Measurements from ENCODE around the gene GJD2. TPM values are rescaled to one million over a fixed set of nuclear protein-coding genes. Genes with fewer than 3 reads are reported as not detected.

The GJD2 gene
- polyA plus RNA-seq, 3 donors, result not detected

DNA sequence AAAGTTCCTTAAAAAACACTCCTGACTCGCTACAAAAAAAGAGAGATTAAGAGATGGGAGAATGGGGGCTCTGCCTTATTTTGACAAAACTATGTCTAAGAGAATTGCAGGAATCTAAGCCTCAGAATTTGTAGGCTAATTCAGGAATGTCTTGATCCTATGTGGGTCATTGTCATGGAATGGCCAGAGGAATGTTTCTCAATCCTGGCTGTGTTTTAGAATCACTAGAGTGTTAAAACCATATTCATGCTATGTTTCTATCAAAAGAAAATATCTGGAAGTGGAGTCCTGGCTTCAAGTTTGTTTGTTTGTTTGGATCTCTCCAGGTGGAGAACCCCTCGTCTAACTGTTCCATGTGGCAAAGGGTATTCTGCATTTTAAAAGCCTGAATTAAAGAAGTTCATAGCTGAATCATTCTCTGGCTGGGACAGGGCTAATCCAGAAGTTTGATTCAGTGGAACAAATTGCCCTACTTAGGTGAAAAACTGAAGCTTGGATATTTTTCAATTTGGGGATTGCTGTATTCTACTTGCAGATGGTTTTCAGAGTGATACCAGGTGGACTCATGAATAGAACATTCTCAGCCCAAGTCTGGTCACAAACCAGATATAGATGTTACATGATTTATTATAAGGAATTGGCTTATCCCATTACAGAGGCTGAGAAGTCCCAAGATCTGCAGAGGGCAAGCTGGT is 28.2 kb downstream of the GJD2 start:
- DNase-seq (ENCODE audit: low read depth in 3 of 3, low spot score in 2 of 3), result no peak

DNA sequence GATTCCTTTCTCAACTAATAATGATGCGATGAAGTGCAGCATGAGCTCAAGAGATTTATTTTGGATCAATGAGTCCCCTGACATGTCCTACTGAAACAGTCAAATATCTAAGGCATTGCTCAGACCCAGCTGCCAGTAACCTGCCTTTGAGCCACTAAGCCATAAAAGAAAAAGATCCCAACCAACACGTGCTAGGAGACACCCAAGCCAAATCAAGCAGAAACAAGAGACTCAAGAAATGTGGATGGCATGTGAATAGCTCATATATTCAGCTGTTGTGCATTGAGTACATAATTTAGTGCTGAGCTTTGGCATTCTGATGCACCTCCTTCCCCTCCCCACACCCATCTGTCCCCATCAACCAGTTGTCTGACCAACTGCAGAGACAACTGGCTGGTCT is 29.2 kb downstream of the GJD2 start:
- no peak for DNase-seq (ENCODE audit: low read depth in 3 of 3, low spot score in 2 of 3)

DNA sequence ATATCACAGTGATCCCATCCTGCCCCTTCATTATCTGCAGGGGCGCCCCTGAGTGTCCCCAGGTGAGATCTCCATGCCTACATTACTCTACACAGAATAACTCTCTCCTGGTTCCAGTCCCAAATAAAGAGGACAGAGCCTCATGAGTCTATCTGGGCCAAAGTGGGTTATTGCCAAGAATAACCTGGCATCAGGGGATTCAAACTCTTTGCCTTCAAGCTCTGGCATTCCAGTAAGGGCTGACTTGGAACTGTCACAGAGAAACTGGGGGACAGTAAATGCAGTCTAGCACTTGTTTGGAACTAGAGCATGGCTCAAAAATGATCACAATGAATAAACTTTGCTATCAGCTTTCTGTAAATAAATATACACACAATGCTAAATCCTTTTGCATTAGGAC is 30.3 kb downstream of the GJD2 start:
- no peak for DNase-seq (ENCODE audit: low read depth in 3 of 3, low spot score in 2 of 3)

DNA sequence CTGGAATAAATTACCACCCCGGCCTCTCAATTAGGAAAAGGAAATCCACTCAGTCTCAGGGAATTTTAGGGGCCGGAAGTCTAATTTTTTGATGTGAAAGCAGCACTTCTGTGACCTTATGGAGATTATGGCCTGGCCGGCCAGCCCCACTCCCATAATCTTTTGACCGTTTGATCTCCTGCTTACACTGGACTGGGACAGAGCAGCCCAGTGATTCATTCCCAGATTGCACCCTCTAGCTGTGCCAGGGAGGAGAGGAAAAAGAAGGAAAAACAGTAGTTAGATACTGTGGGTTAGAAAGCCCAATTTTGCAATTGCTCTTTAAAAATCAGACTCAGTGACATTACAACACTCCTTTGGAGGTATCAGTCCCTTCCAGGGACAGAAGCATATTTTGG is 32.4 kb downstream of the GJD2 start:
- no peak for DNase-seq (ENCODE audit: low read depth in 3 of 3, low spot score in 2 of 3)

DNA sequence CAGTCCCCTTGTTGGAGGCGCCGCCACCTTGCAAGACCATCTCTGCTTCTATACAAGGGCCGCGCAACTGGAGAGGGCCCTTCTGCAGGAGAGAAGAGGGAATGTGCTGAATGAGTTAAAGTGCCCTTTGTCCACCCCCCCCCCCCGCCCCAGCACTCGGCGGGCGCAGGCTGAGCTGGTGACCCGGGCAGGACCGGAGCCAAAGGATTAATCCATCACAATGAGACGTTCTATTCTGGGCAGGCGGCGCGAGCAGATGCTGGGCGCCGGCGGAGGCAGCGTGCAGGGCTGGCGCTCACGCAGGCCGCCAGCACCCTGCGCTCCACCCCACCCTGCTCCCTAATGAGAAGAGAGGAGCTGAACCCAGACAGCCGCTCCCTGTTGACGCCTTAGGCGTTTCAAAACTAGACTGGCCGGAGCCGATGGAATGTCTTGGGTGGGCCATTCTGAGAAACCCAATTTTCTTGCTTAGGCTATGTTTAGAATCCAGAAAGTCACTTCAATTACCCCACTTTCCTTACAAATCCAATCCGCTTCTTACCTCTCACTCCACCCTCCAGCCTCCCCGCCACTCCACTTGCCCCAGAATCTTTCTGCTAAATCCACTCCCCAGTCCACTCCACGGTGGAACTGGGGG is 32.9 kb downstream of the GJD2 start:
- DNase-seq (ENCODE audit: low read depth in 3 of 3, low spot score in 2 of 3), result no peak

DNA sequence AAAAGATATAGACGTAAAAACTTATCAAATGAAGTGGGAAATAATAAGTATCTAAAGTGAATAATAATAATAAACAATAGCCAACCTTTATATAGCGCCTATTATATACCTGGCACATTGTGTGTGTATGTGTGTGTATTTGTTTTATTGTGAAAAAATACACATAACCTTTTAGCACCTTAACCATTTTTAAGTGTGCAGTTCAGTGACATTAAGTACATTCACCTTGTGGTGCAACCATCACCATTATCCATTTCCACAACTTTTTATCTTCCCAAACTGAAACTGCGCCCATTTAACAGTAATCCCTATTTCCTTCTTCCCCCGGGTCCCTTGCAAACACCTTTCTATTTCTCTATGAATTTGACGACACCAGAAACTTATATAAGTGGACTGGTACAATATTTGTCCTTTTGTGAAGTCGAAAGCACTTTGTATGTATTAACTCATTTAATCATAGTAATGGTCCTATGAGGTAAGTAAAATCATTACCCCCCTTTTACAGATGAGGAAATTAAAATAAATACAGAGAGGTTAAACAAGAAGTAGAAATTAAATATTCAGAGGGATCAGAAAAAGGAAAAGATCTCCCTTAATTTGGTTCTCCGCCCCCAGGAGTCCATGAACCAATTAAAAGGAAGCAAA is 33.5 kb downstream of the GJD2 start:
- DNase-seq (ENCODE audit: low read depth in 3 of 3, low spot score in 2 of 3), result no peak

DNA sequence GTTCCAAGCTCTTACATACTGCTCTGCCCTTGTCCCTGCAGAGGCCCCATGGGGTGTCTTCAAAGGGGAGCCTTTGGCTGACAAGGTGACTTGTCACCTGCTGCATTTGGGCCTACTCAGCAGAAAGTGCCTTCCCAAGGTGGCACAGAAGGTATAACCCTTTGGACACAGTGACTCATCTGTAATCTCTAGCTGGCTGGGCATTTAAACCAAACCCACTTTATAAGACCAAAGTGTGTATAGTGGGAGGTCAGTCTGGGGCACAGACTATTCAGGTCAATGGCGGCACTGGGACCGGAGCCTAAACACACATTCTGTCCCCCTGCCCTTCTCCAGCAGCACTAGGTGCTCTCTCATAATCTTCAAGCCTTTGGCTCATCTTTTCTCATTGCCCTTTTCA is 35.1 kb downstream of the GJD2 start:
- DNase-seq (ENCODE audit: low read depth in 3 of 3, low spot score in 2 of 3), result no peak

DNA sequence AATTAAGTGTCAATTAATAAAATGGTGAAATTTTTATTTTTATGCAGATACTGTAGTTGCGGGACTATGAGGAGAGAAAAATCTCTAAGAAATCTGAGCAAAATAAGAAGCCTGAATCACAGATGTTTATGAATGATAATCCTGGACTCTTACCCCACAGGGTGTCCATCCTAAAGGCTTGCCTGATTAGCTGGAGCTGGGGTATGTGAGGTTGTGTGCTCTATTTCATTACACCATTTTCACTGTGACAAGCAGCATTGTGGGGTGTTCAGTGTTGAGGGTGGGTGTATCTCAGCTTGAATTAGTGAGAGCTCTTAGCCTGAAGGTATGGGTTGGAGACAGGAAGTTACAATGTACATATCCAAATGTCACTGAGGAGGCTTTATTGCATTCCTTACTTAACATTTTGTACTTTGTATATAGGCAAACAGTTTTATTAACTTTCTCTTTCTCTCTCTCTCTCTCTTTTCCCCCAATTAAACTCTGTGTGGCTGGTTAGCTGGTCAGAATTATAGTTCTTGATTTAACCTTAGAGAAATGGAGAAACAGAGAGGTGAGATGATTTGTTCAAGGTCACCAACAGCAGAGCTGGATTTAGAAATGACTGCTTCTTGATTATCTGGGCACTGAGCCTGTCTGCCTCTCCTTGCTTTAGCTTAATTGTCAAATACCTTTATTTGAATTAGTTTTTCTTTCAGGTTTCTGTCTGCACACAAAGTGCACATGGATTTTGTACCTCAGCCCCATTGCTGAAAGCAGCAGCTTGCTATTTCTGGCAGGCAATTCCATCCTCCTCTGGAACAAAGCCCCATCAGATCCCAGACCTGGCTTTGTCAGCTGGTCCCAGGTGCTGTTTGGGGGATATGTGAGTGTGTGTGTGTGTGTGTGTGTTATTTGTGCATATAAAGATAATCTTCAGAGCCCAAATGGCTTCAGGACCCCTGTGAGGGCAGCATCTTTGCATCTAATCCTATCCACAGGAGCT is 35.8 kb downstream of the GJD2 start:
- DNase-seq (ENCODE audit: low read depth in 3 of 3, low spot score in 2 of 3), result no peak

DNA sequence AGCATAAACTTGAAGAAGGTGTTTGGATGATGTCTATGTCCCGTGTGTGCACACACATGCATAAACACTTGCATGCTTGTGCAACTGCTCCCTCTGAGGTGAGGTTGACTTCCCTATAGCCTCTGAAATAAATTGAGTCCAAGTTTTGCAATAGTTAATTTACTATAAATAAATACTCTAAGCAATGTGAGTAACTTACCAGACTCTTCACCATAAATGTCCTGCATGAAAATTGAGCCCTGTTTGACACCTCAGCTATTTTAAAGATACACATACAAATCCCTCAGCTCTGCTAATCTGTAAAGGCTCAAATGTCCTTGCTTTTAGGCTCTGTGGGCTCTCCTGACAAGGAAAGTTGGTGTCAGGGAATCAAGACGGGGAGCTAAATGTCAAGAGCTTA is 37.1 kb downstream of the GJD2 start:
- no peak for DNase-seq (ENCODE audit: low read depth in 3 of 3, low spot score in 2 of 3)

DNA sequence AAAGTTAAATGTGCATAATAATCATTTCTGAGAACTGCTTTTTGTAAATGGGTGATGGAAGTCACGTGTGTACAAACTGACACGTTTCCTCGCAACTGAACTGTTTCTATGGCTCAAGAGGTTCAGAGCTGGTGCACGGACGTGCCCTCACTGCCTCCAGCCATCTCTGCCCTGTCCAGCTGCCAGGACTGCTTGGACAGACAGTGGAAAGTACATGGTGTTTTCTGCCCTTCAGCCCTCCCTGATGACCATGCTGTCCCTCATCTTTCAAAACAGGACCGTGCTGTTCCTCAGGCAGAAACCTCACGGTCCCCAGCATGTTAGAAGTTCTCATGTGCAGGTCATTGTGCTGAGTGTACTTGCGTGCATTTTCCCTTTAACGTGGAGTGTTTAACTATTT is 38.7 kb downstream of the GJD2 start:
- DNase-seq (ENCODE audit: low read depth in 3 of 3, low spot score in 2 of 3), result no peak

DNA sequence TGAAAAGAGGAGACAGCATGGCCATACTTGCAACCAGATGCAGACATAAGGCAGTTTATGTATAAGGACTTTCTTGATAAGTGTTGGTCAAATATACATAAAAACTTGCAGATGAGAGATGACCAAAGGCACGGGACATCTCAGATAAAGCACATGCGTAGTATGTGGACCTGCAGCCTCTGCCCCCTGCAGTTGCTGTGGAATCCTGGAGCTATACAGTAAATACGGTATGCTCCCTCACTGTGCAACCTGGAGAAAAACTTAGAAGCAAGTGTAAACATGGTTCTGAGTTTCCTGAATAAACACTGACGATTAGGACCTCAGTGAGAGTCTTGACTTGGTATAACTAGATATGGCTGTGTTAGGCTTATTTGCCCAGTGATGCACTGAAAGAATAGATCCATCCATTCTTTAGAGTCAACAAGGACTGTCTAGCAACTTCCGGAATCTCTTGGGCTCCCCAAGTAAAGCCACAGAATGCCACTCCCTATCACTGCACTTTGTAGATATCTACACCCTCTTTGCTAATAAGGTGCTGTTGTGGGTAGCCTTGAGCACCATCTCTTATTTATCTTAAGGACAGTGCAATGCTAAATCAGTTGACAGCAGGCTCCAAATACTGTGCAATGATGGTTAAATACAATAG is 40.2 kb downstream of the GJD2 start:
- no peak for DNase-seq (ENCODE audit: low read depth in 3 of 3, low spot score in 2 of 3)

DNA sequence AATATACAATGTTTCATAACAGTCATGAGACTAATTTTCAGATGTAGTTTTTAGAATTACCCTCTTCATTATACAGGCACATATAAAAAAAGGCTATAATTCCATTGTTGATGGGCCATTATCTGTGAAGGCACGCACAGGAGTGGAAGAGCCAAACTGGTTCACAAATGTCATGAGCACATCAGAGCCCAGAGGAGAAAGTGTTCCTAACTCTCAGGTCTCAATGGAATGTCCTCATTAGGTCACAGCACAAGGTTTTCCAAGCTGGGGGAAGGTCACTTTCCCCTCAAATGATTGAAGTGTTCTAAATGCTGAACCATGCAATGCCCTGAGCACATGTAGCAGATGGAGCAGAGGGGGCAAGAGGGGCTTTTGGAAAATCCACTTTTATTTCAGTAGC is 41.2 kb downstream of the GJD2 start:
- no peak for DNase-seq (ENCODE audit: low read depth in 3 of 3, low spot score in 2 of 3)

DNA sequence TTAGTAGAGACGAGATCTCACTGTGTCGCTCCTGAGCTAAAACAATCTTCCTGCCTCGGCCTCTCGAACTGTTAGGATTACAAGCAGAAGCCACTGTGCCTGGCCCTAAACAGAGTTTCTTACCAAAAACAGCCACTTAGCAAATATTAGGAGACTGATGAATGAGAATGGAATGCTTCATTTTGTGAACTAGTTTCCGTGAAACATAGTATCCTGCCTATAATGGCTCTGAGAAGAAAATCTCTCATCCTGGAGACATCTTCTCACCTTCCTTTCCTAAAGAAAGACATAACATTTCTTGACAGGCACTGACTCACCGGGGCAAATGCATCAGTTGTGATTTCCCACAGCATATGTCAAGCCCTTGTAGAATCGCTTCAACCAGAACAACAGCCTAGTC is 44.9 kb downstream of the GJD2 start:
- DNase-seq (ENCODE audit: low read depth in 3 of 3, low spot score in 2 of 3), result no peak

DNA sequence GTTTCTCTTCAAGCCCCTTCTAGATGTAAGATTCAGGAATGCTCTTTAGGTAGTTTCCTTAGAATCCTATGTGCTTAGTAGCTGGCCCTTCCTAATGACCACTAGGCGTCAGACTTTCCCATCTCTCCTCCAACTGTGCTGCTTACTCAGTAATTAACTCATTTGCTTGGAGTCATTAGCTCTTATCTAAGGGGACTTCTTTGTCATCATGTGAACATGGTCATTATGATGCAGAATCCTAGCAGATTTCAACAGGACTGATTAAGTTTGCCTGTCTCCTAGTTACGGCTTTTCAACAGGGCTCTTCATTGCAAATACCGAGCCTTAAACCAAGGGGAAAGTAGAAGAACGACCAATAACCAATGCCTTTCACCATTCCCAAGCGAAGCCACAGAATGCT is 46.4 kb downstream of the GJD2 start:
- no peak for DNase-seq (ENCODE audit: low read depth in 3 of 3, low spot score in 2 of 3)

DNA sequence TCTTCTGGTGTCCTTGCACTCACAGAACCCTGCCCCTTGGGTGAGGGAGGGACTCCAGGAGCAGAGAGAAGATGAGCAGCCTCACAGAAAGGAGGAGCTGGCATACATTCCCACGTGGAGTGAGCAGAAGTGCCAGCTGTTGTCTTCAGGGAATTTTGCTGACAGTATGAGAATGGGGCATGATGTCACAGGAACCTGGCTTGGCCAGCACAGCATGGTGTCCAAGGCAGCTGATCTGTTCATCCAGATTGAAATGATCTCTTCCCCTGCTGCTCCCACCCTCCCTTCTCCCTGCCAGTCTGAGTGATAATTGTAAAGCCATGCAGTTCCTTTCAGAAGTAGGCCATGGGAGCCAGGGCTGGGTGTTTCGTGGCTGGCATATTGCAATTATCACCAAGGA is 53.3 kb downstream of the GJD2 start:
- DNase-seq (ENCODE audit: low read depth in 3 of 3, low spot score in 2 of 3), result no peak

Other genes with a start within 250 kb of the GJD2 start
- gene GOLGA8B, start 171.3 kb downstream of the GJD2 start, polyA plus RNA-seq (ENCODE audit: insufficient read length in 3 of 3), result 10 to 100 TPM; 59.4 to 80.1 (median 60.2) TPM
- gene ACTC1, start 40.6 kb upstream of the GJD2 start, polyA plus RNA-seq (ENCODE audit: insufficient read length in 3 of 3), result 1 to 10 TPM; 1.0 to 9.6 (median 4.1) TPM
- gene AQR, start 214.7 kb upstream of the GJD2 start, polyA plus RNA-seq (ENCODE audit: insufficient read length in 3 of 3), result 10 to 100 TPM; 44.2 to 47.4 (median 44.6) TPM
- gene ZNF770, start 233.3 kb upstream of the GJD2 start, polyA plus RNA-seq (ENCODE audit: insufficient read length in 3 of 3), result 10 to 100 TPM; 68.7 to 71.8 (median 69.0) TPM